Gastrocnemius medialis (tissue), 4 donors: ENCODE results near the gene CADPS. TPM values are rescaled to one million over a fixed set of nuclear protein-coding genes. Genes with fewer than 3 reads are reported as not detected.

Experiments
- ATAC-seq, 2 donors: fragments of 150-250 bp; one replicate each; pipeline ENCODE4 v1.9.1; 2016
- DNase-seq, 2 donors: peaks; one replicate each; pipeline ENCODE4 v3.0.0-alpha.2; 2019
- H3K27ac ChIP-seq, 4 donors: fragments of 200-600 bp; sonication (generic); 1 replicate in 1 of 4; 2 replicates in 3 of 4; pipeline ENCODE4 v1.5.1; 2016 to 2018; ENCODE audit warnings: mild to moderate bottlenecking in 2 of 4, moderate library complexity in 1 of 4
- H3K27me3 ChIP-seq, 3 donors: fragments of 200-600 bp; sonication (generic) in 2 of 3; 1 replicate in 1 of 3; 2 replicates in 2 of 3; pipeline versions ENCODE4 v1.5.1 to v1.6.0; 2016 to 2019; ENCODE audit warnings: mild to moderate bottlenecking in 1 of 3, moderate library complexity in 1 of 3
- H3K36me3 ChIP-seq, 2 donors: fragments of 200-600 bp; sonication (generic) in 1 of 2; one replicate each; pipeline ENCODE4 v1.5.1; 2017 to 2018
- H3K4me1 ChIP-seq, 2 donors: fragments of 200-600 bp; sonication (generic) in 1 of 2; one replicate each; pipeline ENCODE4 v1.5.1; 2016 to 2017; ENCODE audit warnings: mild to moderate bottlenecking in 2 of 2
- H3K4me3 ChIP-seq, 4 donors: fragments of 200-600 bp; sonication (generic) in 3 of 4; 1 replicate in 1 of 4; 2 replicates in 3 of 4; pipeline ENCODE4 v1.5.1; 2016 to 2019; ENCODE audit warnings: mild to moderate bottlenecking in 2 of 4
- H3K9me3 ChIP-seq, 3 donors: fragments of 200-600 bp; sonication (generic) in 2 of 3; 1 replicate in 1 of 3; 2 replicates in 2 of 3; pipeline ENCODE4 v1.5.1; 2016 to 2019
- CTCF ChIP-seq, 5 experiments: fragments of 450-650 bp in 3 of 5; fragments of 200-600 bp in 2 of 5; sonication (generic) in 2 of 5; IDR thresholded peaks in 4 of 5; conservative IDR thresholded peaks in 1 of 5; 1 replicate in 4 of 5; 2 replicates in 1 of 5; pipeline ENCODE4 v1.5.1; 2016 to 2019; ENCODE audit warnings: antibody characterized with exemption in 5 of 5, mild to moderate bottlenecking in 3 of 5, moderate library complexity in 3 of 5
- POLR2A ChIP-seq, 2 donors: fragments of 450-650 bp; IDR thresholded peaks; one replicate each; pipeline ENCODE4 v1.6.1; 2017; ENCODE audit warnings: antibody characterized with exemption in 2 of 2, mild to moderate bottlenecking in 2 of 2, moderate library complexity in 2 of 2
- in situ Hi-C, 4 donors: fragments of 200-750 bp; cut with MboI; loops; one replicate each; pipeline versions ENCODE4 v1.15.0 to v1.8.0; 2017; ENCODE audit warnings: low sequenced_read_pairs in 4 of 4
- intact Hi-C: fragments of 100-400 bp; cut with DNase I; formaldehyde crosslinking; loops from one replicate; pipeline ENCODE4 v1.15.1; 2023; ENCODE audit warnings: low total_unique reads
- total RNA-seq, 4 donors: library from RNA; depleted of rRNA; stranded (reverse); fragments of >200 nt; gene quantifications; one replicate each; pipeline versions ENCODE4 v1.1.0 to v1.2.3, GENCODE V29; 2016

Gene CADPS
- total RNA-seq, 4 donors from 2014 or later: 2.1 TPM; not detected in 3

- intact Hi-C loops: no loop called here
- DNase-seq (no peak), ATAC-seq (no peak)
- H3K36me3 ChIP-seq: no peaks in the 10 kb centered on the region
- H3K4me1 ChIP-seq: no peaks in the 10 kb centered on the region
- H3K27ac ChIP-seq: no peak overlapping the region
- in situ Hi-C loops: no loop called here
- TF ChIP-seq CTCF (IDR thresholded peaks at IDR 0.05 in 4 of 5, conservative IDR thresholded peaks at IDR 0.05 in 1 of 5) (no peak), POLR2A (IDR thresholded peaks at IDR 0.05) (no peak)
- H3K9me3 ChIP-seq: no peaks in the 10 kb centered on the region
- no peak overlapping the region for H3K4me3 ChIP-seq
- no peaks in the 10 kb centered on the region for H3K27me3 ChIP-seq
These were observed 378.1 kb downstream of the CADPS start for GRCh38 chr3:62497156-62497555.

- ATAC-seq (no peak), DNase-seq (no peak)
- H3K36me3 ChIP-seq: no peaks in the 10 kb centered on the region
- in situ Hi-C loops (no loop called here), intact Hi-C loops (no loop called here)
- H3K4me3 ChIP-seq: no peak overlapping the region
- no peaks in the 10 kb centered on the region for H3K27me3 ChIP-seq
- H3K4me1 ChIP-seq: no peaks in the 10 kb centered on the region
- H3K9me3 ChIP-seq: no peaks in the 10 kb centered on the region
- H3K27ac ChIP-seq: no peak overlapping the region
- TF ChIP-seq CTCF (IDR thresholded peaks at IDR 0.05 in 4 of 5, conservative IDR thresholded peaks at IDR 0.05 in 1 of 5) (no peak), POLR2A (IDR thresholded peaks at IDR 0.05) (no peak)
These were observed 378.7 kb downstream of the CADPS start for GRCh38 chr3:62496503-62496902.

- H3K4me3 ChIP-seq: no peak overlapping the region
- intact Hi-C loops: no loop called here
These were observed 382.0 kb downstream of the CADPS start for GRCh38 chr3:62493109-62493801.

GRCh38 chr3:62482961-62483360, 392.3 kb downstream of the CADPS start:
- Histone ChIP-seq H3K36me3 (no peaks in the 10 kb centered on the region), H3K27ac (no peak overlapping the region), H3K4me3 (no peak overlapping the region), H3K4me1 (no peaks in the 10 kb centered on the region), H3K9me3 (no peaks in the 10 kb centered on the region), H3K27me3 (no peaks in the 10 kb centered on the region)
- in situ Hi-C loops: no loop called here
- TF ChIP-seq CTCF (IDR thresholded peaks at IDR 0.05 in 4 of 5, conservative IDR thresholded peaks at IDR 0.05 in 1 of 5) (no peak), POLR2A (IDR thresholded peaks at IDR 0.05) (no peak)
- intact Hi-C loops: no loop called here
- no peak for ATAC-seq
- DNase-seq: no peak

More at GRCh38 chr3:62493109-62493801, 382.0 kb downstream of the CADPS start:
- in situ Hi-C loops: no loop called here
- no peaks in the 10 kb centered on the region for H3K27me3 ChIP-seq
- no peaks in the 10 kb centered on the region for H3K4me1 ChIP-seq
- H3K36me3 ChIP-seq: no peaks in the 10 kb centered on the region
- ATAC-seq (no peak), DNase-seq (no peak)
- H3K9me3 ChIP-seq: no peaks in the 10 kb centered on the region
- no peak for TF ChIP-seq CTCF (IDR thresholded peaks at IDR 0.05 in 4 of 5, conservative IDR thresholded peaks at IDR 0.05 in 1 of 5)
- no peak for TF ChIP-seq POLR2A (IDR thresholded peaks at IDR 0.05)
- H3K27ac ChIP-seq: no peak overlapping the region

GRCh38 chr3:62481962-62482361, 393.3 kb downstream of the CADPS start:
- in situ Hi-C loops: no loop called here
- intact Hi-C loops: no loop called here
- H3K4me1 ChIP-seq: no peaks in the 10 kb centered on the region
- TF ChIP-seq POLR2A (IDR thresholded peaks at IDR 0.05): no peak
- no peak for TF ChIP-seq CTCF (IDR thresholded peaks at IDR 0.05 in 4 of 5, conservative IDR thresholded peaks at IDR 0.05 in 1 of 5)
- no peaks in the 10 kb centered on the region for H3K9me3 ChIP-seq
- no peaks in the 10 kb centered on the region for H3K36me3 ChIP-seq
- no peak overlapping the region for H3K27ac ChIP-seq
- ATAC-seq: no peak
- no peak for DNase-seq
- no peaks in the 10 kb centered on the region for H3K27me3 ChIP-seq
- no peak overlapping the region for H3K4me3 ChIP-seq
